IPS-NIHi7 (cell line): ENCODE data around the gene ACTMAP.
"Not testable (repeated sequence)": the region's sequence is repeated elsewhere in the genome, so short reads cannot be mapped to it uniquely, and the experiment has no call there.

Source experiments
- DNase-seq: peaks from one replicate; pipeline ENCODE4 v3.0.0; 2012; ENCODE audit warnings: mixed read lengths; ENCODE audit errors: extremely low spot score

The ACTMAP gene

GRCh38 chr19:40776364-40776763 is 26.1 kb upstream of the ACTMAP start:
- no peak for DNase-seq

GRCh38 chr19:40775632-40776022 is 25.4 kb upstream of the ACTMAP start:
- no peak for DNase-seq

GRCh38 chr19:40774916-40775631 is 24.8 kb upstream of the ACTMAP start, which contains the start of gene MIA:
TSS of gene MIA (plus strand) at chr19:40775521. CDS start at chr19:40775543, 22 bp downstream.
- DNase-seq: no peak

GRCh38 chr19:40771101-40771862 is 21.0 kb upstream of the ACTMAP start:
- not testable (repeated sequence) for DNase-seq

- DNase-seq: no peak
Observed at GRCh38 chr19:40768869-40769268, 18.6 kb upstream of the ACTMAP start.

- not testable (repeated sequence) for DNase-seq
Observed at GRCh38 chr19:40766385-40766784, 16.1 kb upstream of the ACTMAP start.

GRCh38 chr19:40763963-40764362 is 13.7 kb upstream of the ACTMAP start:
- no peak for DNase-seq

- DNase-seq: no peak
Observed at GRCh38 chr19:40763526-40763925, 13.2 kb upstream of the ACTMAP start.

- no peak for DNase-seq
Observed at GRCh38 chr19:40762754-40763470, 12.6 kb upstream of the ACTMAP start.

GRCh38 chr19:40759352-40759751 is 9.1 kb upstream of the ACTMAP start:
- DNase-seq: no peak

GRCh38 chr19:40758491-40758890 is 8.2 kb upstream of the ACTMAP start:
- no peak for DNase-seq

- no peak for DNase-seq
Observed at GRCh38 chr19:40756502-40757110, 6.3 kb upstream of the ACTMAP start.

- DNase-seq: no peak
Observed at GRCh38 chr19:40755791-40756190, 5.5 kb upstream of the ACTMAP start.

GRCh38 chr19:40755248-40755624 is 5.0 kb upstream of the ACTMAP start:
- no peak for DNase-seq

GRCh38 chr19:40754611-40755247 is 4.5 kb upstream of the ACTMAP start:
- no peak for DNase-seq

- DNase-seq: no peak
Observed at GRCh38 chr19:40752257-40752781, 2.0 kb upstream of the ACTMAP start.

- DNase-seq: peak; percentile 95
Observed at GRCh38 chr19:40750874-40751537, 729 bp upstream of the ACTMAP start, which contains the start of gene SNRPA. TSS of gene SNRPA (plus strand) at chr19:40751203. CDS start at chr19:40751409, 206 bp downstream.

GRCh38 chr19:40747536-40747935 is 2.7 kb downstream of the ACTMAP start:
- DNase-seq: no peak

GRCh38 chr19:40745402-40745780 is 4.9 kb downstream of the ACTMAP start:
- DNase-seq: no peak

- peak; percentile 65 for DNase-seq
Observed at GRCh38 chr19:40744554-40745401, 5.5 kb downstream of the ACTMAP start.
